Measurements from ENCODE around the gene PIF1. TPM values are rescaled to one million over a fixed set of nuclear protein-coding genes. Genes with fewer than 3 reads are reported as not detected.

The PIF1 gene
- total RNA-seq, 2 donors from 2014 or later: 1.1 to 9.0 TPM

GRCh38 chr15:64844576-64845145 is 19.2 kb upstream of the PIF1 start:
- no peaks in the 10 kb centered on the region for H3K27me3 ChIP-seq (replicated peaks; ENCODE audit: insufficient read depth)
- H3K4me3 ChIP-seq: peak overlapping the region; percentile 76
- H3K27ac ChIP-seq: peak overlapping the region in 1 of 2 donors; percentile 78
- H3K9me3 ChIP-seq: no peaks in the 10 kb centered on the region
- no peak for TF ChIP-seq CTCF (IDR thresholded peaks at IDR 0.05)
- peaks cover 27 to 52% of the 10 kb centered on the region in 2 donors for H3K4me1 ChIP-seq (ENCODE audit: control insufficient read depth in 1 of 2, low read depth in 2 of 2)
- no peak for DNase-seq (ENCODE audit: low spot score)
- peaks cover under 1% of the 10 kb centered on the region for H3K36me3 ChIP-seq
- ATAC-seq (ENCODE audit: insufficient number of reproducible peaks, low FRiP score, low read depth): no peak

GRCh38 chr15:64843991-64844390 is 18.5 kb upstream of the PIF1 start:
- peak overlapping the region; percentile 76 for H3K4me3 ChIP-seq

GRCh38 chr15:64842986-64843561 is 17.6 kb upstream of the PIF1 start:
- Histone ChIP-seq H3K4me1 (ENCODE audit: control insufficient read depth in 1 of 2, low read depth in 2 of 2) (peaks cover 27 to 52% of the 10 kb centered on the region in 2 donors), H3K27ac (peak overlapping the region; percentile 78 to 87), H3K27me3 (replicated peaks; ENCODE audit: insufficient read depth) (no peaks in the 10 kb centered on the region), H3K36me3 (no peaks in the 10 kb centered on the region), H3K4me3 (peak overlapping the region; percentile 76), H3K9me3 (no peaks in the 10 kb centered on the region)
- DNase-seq (ENCODE audit: low spot score) (no peak), ATAC-seq (ENCODE audit: insufficient number of reproducible peaks, low FRiP score, low read depth) (no peak)
- TF ChIP-seq CTCF (IDR thresholded peaks at IDR 0.05): no peak

More at GRCh38 chr15:64843991-64844390, 18.5 kb upstream of the PIF1 start:
- no peak for TF ChIP-seq CTCF (IDR thresholded peaks at IDR 0.05)
- no peak for DNase-seq (ENCODE audit: low spot score)
- Histone ChIP-seq H3K27me3 (replicated peaks; ENCODE audit: insufficient read depth) (no peaks in the 10 kb centered on the region), H3K27ac (peak overlapping the region; percentile 32 to 78), H3K9me3 (no peaks in the 10 kb centered on the region), H3K4me1 (ENCODE audit: control insufficient read depth in 1 of 2, low read depth in 2 of 2) (peaks cover 27 to 52% of the 10 kb centered on the region in 2 donors), H3K36me3 (no peaks in the 10 kb centered on the region)
- no peak for ATAC-seq (ENCODE audit: insufficient number of reproducible peaks, low FRiP score, low read depth)

GRCh38 chr15:64842096-64842939 is 16.9 kb upstream of the PIF1 start:
- Histone ChIP-seq H3K27me3 (replicated peaks; ENCODE audit: insufficient read depth) (no peaks in the 10 kb centered on the region), H3K9me3 (no peaks in the 10 kb centered on the region), H3K4me1 (ENCODE audit: control insufficient read depth in 1 of 2, low read depth in 2 of 2) (peaks cover 23 to 52% of the 10 kb centered on the region in 2 donors), H3K36me3 (no peaks in the 10 kb centered on the region), H3K27ac (peak overlapping the region; percentile 78 to 87), H3K4me3 (peak overlapping the region; percentile 76)
- peak; percentile 4 for ATAC-seq (ENCODE audit: insufficient number of reproducible peaks, low FRiP score, low read depth)
- no peak for DNase-seq (ENCODE audit: low spot score)
- no peak for TF ChIP-seq CTCF (IDR thresholded peaks at IDR 0.05)
